GM21515 (cell line): Measurements from ENCODE around the gene CEP162.
"Not testable (repeated sequence)": the region's sequence is repeated elsewhere in the genome, so short reads cannot be mapped to it uniquely, and the experiment has no call there.

ENCODE experiments used
- ATAC-seq: cut with Tn5 transposase; IDR thresholded peaks from one replicate; pipeline ENCODE4 v1.9.1; 2021; ENCODE audit not compliant: unreplicated experiment

CEP162 gene

GRCh38 chr6:84151669-84152068 lies 75.8 kb downstream of the CEP162 start:
- no peak for ATAC-seq

GRCh38 chr6:84150705-84151104 lies 76.7 kb downstream of the CEP162 start:
- ATAC-seq: no peak

- ATAC-seq: no peak
These were observed 85.9 kb downstream of the CEP162 start for GRCh38 chr6:84141521-84141920.

- ATAC-seq: no peak
These were observed 88.1 kb downstream of the CEP162 start for GRCh38 chr6:84139311-84139710.

- ATAC-seq: no peak
These were observed 89.4 kb downstream of the CEP162 start for GRCh38 chr6:84137989-84138575.

GRCh38 chr6:84137051-84137375 lies 90.4 kb downstream of the CEP162 start:
- no peak for ATAC-seq

- ATAC-seq: no peak
These were observed 90.9 kb downstream of the CEP162 start for GRCh38 chr6:84136364-84137050.

- no peak for ATAC-seq
These were observed 92.2 kb downstream of the CEP162 start for GRCh38 chr6:84135291-84135690.

- ATAC-seq: not testable (repeated sequence)
These were observed 94.1 kb downstream of the CEP162 start for GRCh38 chr6:84133385-84133784.

GRCh38 chr6:84129588-84129987 lies 97.9 kb downstream of the CEP162 start:
- not testable (repeated sequence) for ATAC-seq

- peak; percentile 66 for ATAC-seq
These were observed 104.3 kb downstream of the CEP162 start for GRCh38 chr6:84123186-84123585.

GRCh38 chr6:84119277-84119676 lies 108.2 kb downstream of the CEP162 start:
- ATAC-seq: no peak

- ATAC-seq: no peak
These were observed 109.3 kb downstream of the CEP162 start for GRCh38 chr6:84118191-84118590.

- not testable (repeated sequence) for ATAC-seq
These were observed 112.4 kb downstream of the CEP162 start for GRCh38 chr6:84114933-84115594.

GRCh38 chr6:84111351-84111750 lies 116.1 kb downstream of the CEP162 start:
- not testable (repeated sequence) for ATAC-seq

- ATAC-seq: no peak
These were observed 119.9 kb downstream of the CEP162 start for GRCh38 chr6:84107495-84107894.

- not testable (repeated sequence) for ATAC-seq
These were observed 122.1 kb downstream of the CEP162 start for GRCh38 chr6:84105215-84105924.

- no peak for ATAC-seq
These were observed 124.4 kb downstream of the CEP162 start for GRCh38 chr6:84103029-84103428.

- ATAC-seq: no peak
These were observed 132.3 kb downstream of the CEP162 start for GRCh38 chr6:84095156-84095555.

GRCh38 chr6:84093441-84094435 lies 133.7 kb downstream of the CEP162 start:
- ATAC-seq: no peak

GRCh38 chr6:84089552-84089951 lies 137.9 kb downstream of the CEP162 start:
- no peak for ATAC-seq
